HG03571 (cell line): ENCODE measurements around the gene DMKN.

Source experiments
- ATAC-seq: cut with Tn5 transposase; IDR thresholded peaks from one replicate; pipeline ENCODE4 v1.9.1; 2021; ENCODE audit not compliant: unreplicated experiment

Gene DMKN

GRCh38 chr19:35513628-35514281 lies at the start of gene DMKN:
Gene DMKN (minus strand): TSS chr19:35513649. CDS start chr19:35513475, 174 bp downstream.
- no peak for ATAC-seq

GRCh38 chr19:35562776-35563175 lies 49.3 kb upstream of the DMKN start:
- no peak for ATAC-seq

GRCh38 chr19:35562336-35562735 lies 48.9 kb upstream of the DMKN start:
- no peak for ATAC-seq

- no peak for ATAC-seq
These were observed 48.0 kb upstream of the DMKN start for GRCh38 chr19:35561436-35561835.

- ATAC-seq = no peak
These were observed 47.2 kb upstream of the DMKN start for GRCh38 chr19:35560677-35561076.

GRCh38 chr19:35560271-35560670 lies 46.8 kb upstream of the DMKN start:
- ATAC-seq = no peak

GRCh38 chr19:35559781-35560180 lies 46.3 kb upstream of the DMKN start:
- ATAC-seq = no peak

- ATAC-seq = peak; percentile 62
These were observed 45.8 kb upstream of the DMKN start for GRCh38 chr19:35559281-35559659.

GRCh38 chr19:35558400-35559280 lies 45.2 kb upstream of the DMKN start:
- ATAC-seq = no peak

GRCh38 chr19:35557539-35558399 lies 44.3 kb upstream of the DMKN start:
- ATAC-seq = no peak

GRCh38 chr19:35556846-35557538 lies 43.5 kb upstream of the DMKN start:
- ATAC-seq = no peak

- no peak for ATAC-seq
These were observed 42.7 kb upstream of the DMKN start for GRCh38 chr19:35556025-35556590.

- ATAC-seq = no peak
These were observed 42.0 kb upstream of the DMKN start for GRCh38 chr19:35555301-35556005.

- no peak for ATAC-seq
These were observed 40.6 kb upstream of the DMKN start for GRCh38 chr19:35554076-35554475.

- no peak for ATAC-seq
These were observed 40.0 kb upstream of the DMKN start for GRCh38 chr19:35553385-35554000.

GRCh38 chr19:35552534-35553384 lies 39.3 kb upstream of the DMKN start:
- ATAC-seq = no peak

- no peak for ATAC-seq
These were observed 37.8 kb upstream of the DMKN start for GRCh38 chr19:35551091-35551810.
